ENCODE data around the gene MYMX. TPM values are rescaled to one million over a fixed set of nuclear protein-coding genes. Genes with fewer than 3 reads are reported as not detected.

MYMX gene
- total and polyA plus RNA-seq, 2 of the 4 experiments (the other 2 are of a cell fraction), result not detected

DNA sequence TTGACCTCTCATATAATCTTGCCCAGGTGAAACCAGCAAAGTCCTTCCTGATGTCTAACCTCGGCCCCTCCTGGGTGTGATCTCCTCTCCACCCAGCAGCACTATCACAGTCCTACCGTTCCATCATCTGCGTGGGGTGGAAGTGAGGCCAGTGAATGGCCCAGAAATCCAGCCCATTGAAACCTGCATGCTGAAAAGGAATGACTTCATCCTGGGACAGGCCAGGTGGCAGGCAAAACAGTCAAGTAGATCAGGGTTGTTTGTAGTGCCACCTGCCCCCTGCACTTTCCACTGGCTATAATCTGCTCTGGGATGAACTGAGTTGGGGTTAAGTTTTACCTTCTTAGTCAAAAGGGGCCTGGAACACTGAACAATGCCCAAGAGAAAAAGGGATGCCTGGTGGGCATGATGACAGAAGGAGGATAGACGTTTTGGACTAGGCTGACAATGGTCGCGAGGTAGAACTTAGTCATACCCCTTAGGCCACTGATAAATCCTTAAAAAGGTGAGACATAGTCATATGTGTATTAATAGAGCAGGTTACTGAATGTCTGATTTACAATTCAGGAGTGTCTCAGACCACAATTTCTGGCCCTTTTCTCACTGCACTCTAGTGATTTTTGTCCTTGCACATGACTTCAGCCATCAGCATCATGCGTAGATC, 22.1 kb downstream of the MYMX start:
- CTCF ChIA-PET, result interaction anchor here (0.6 kb wide), 1 partner anchor 1190 kb away, joined by 3 read pairs; no protein-coding TSS in a partner anchor
- POLR2A ChIA-PET (ENCODE audit: unreplicated experiment), result no interaction called here
- no peak for DNase-seq

More for the DNA sequence above, 22.1 kb downstream of the MYMX start:
- H4K91ac ChIP-seq (ENCODE audit: insufficient read depth, low read depth, low read length), result no peak overlapping the region
- no peak overlapping the region for H3K4ac ChIP-seq (ENCODE audit: low read depth, low read length)
- no peak overlapping the region for H3K56ac ChIP-seq (ENCODE audit: extremely low read depth, insufficient read depth, low read length)
- no peak overlapping the region for H3K27ac ChIP-seq (ENCODE audit: insufficient read depth, low read length)
- BruUV-seq (replicated peaks), result no TSS peak
- ATAC-seq (ENCODE audit: low read depth), result no peak
- H3K4me2 ChIP-seq (ENCODE audit: low read depth, low read length), result no peak overlapping the region
- no peak overlapping the region for H2BK120ac ChIP-seq (ENCODE audit: low read depth, low read length)
- TF ChIP-seq RAD21 (IDR thresholded peaks at IDR 0.05; ENCODE audit: low read length) (no peak), CHD1 (IDR thresholded peaks at IDR 0.05; ENCODE audit: low read depth, low read length) (no peak), NFE2L2 (IDR thresholded peaks at IDR 0.05; ENCODE audit: low read depth, low read length) (no peak), MAZ (IDR thresholded peaks at IDR 0.05; ENCODE audit: borderline replicate concordance, low read depth, low read length) (no peak), BHLHE40 (IDR thresholded peaks at IDR 0.05; ENCODE audit: low read depth, low read length) (no peak), MXI1 (IDR thresholded peaks at IDR 0.05; ENCODE audit: borderline replicate concordance, low read depth, low read length) (no peak), CEBPB (IDR thresholded peaks at IDR 0.05; ENCODE audit: low read depth, low read length) (no peak), RFX5 (IDR thresholded peaks at IDR 0.05; ENCODE audit: low read depth, low read length) (no peak), POLR2A (IDR thresholded peaks at IDR 0.05; ENCODE audit: low read depth, low read length) (no peak), SMC3 (IDR thresholded peaks at IDR 0.05; ENCODE audit: low read depth, low read length) (no peak)
- TF ChIP-seq, protein P1, sequence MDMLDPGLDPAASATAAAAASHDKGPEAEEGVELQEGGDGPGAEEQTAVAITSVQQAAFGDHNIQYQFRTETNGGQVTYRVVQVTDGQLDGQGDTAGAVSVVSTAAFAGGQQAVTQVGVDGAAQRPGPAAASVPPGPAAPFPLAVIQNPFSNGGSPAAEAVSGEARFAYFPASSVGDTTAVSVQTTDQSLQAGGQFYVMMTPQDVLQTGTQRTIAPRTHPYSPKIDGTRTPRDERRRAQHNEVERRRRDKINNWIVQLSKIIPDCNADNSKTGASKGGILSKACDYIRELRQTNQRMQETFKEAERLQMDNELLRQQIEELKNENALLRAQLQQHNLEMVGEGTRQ (IDR thresholded peaks at IDR 0.05; ENCODE audit: low read depth, low read length), result no peak
- in situ Hi-C loops (cut with MboI; ENCODE audit: low sequenced_read_pairs) (loop anchor here (5.0 kb wide), 1 partner anchor 132 kb away; no protein-coding TSS in a partner anchor), intact Hi-C loops (cut with micrococcal nuclease) (no loop called here), dilution Hi-C loops (cut with HindIII; ENCODE audit: low sequenced_read_pairs, unreplicated experiment) (no loop called here)
- no peak overlapping the region for H2AK9ac ChIP-seq (replicated peaks; ENCODE audit: low read depth, low read length, poor library complexity)
- H3K9ac ChIP-seq (ENCODE audit: low read depth, low read length), result no peak overlapping the region
- peaks cover 13% of the 10 kb centered on the region for H3K4me1 ChIP-seq (ENCODE audit: control insufficient read depth, insufficient read depth, low read length)
- no peak overlapping the region for H2BK5ac ChIP-seq (ENCODE audit: low read depth, low read length, poor library complexity, severe bottlenecking)
- H4K20me1 ChIP-seq (ENCODE audit: insufficient read depth, low read length), result no peaks in the 10 kb centered on the region
- no peak overlapping the region for H3K4me3 ChIP-seq (ENCODE audit: insufficient read depth, low read depth, low read length)
- 0 out of 4 replicates have a peak, but pooled peaks cover 0 to 4% of the 10 kb centered on the region in 2 experiments for H3K79me1 ChIP-seq (ENCODE audit: low read depth in 1 of 2, low read length in 2 of 2)
- no peak overlapping the region for H4K8ac ChIP-seq (ENCODE audit: low read depth in 2 of 2, low read length in 2 of 2)
- WGBS, 2 experiments (ENCODE audit: extremely low coverage in 2 of 2, insufficient read length in 1 of 2), result no CpG with 5 or more reads among the region's 7 CpGs
- no peak overlapping the region for H2BK15ac ChIP-seq (ENCODE audit: low read depth, low read length)
- H3K9me3 ChIP-seq (ENCODE audit: control insufficient read depth, insufficient read depth, low read length), result no peaks in the 10 kb centered on the region
- H3K14ac ChIP-seq (replicated peaks; ENCODE audit: low read depth, low read length), result no peak overlapping the region
- no peak overlapping the region for H3K23ac ChIP-seq (ENCODE audit: low read depth, low read length)
- H2AFZ ChIP-seq (replicated peaks; ENCODE audit: low read length, poor library complexity), result peak overlapping the region; percentile 9
- H3K9me1 ChIP-seq (ENCODE audit: insufficient read depth, low read length), result peaks cover 4% of the 10 kb centered on the region
- H2AK5ac ChIP-seq (ENCODE audit: low read depth, low read length), result no peak overlapping the region
- H4K5ac ChIP-seq (ENCODE audit: low read depth, low read length), result no peak overlapping the region
- no peak overlapping the region for H3K18ac ChIP-seq (ENCODE audit: low read depth, low read length)
- H3K36me3 ChIP-seq (ENCODE audit: control insufficient read depth, insufficient read depth, low read length), result no peaks in the 10 kb centered on the region
- no peaks in the 10 kb centered on the region for H3K27me3 ChIP-seq (ENCODE audit: control insufficient read depth, insufficient read depth, low read length)
- H2BK20ac ChIP-seq (ENCODE audit: low read depth, low read length), result no peak overlapping the region

Measured in IMR-90 (cell line).